ENCODE results near the gene DNAJC24.

- TF ChIP-seq, protein P1, sequence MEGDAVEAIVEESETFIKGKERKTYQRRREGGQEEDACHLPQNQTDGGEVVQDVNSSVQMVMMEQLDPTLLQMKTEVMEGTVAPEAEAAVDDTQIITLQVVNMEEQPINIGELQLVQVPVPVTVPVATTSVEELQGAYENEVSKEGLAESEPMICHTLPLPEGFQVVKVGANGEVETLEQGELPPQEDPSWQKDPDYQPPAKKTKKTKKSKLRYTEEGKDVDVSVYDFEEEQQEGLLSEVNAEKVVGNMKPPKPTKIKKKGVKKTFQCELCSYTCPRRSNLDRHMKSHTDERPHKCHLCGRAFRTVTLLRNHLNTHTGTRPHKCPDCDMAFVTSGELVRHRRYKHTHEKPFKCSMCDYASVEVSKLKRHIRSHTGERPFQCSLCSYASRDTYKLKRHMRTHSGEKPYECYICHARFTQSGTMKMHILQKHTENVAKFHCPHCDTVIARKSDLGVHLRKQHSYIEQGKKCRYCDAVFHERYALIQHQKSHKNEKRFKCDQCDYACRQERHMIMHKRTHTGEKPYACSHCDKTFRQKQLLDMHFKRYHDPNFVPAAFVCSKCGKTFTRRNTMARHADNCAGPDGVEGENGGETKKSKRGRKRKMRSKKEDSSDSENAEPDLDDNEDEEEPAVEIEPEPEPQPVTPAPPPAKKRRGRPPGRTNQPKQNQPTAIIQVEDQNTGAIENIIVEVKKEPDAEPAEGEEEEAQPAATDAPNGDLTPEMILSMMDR (IDR thresholded peaks at IDR 0.05) = no peak
- no peak for TF ChIP-seq POLR2A (IDR thresholded peaks at IDR 0.05)
These were observed 31.9 kb upstream of the DNAJC24 start for GRCh38 chr11:31337806-31338205.
